Germinal center (tissue), 1 donor: ENCODE measurements around the gene SETBP1.
A peak's percentile ranks its signal among the peaks of the same experiment; 100 is the strongest.

Source experiments
- DNase-seq: peaks from one replicate; pipeline ENCODE4 v3.0.0; 2012; ENCODE audit warnings: mixed read lengths, low spot score

The SETBP1 gene

DNA sequence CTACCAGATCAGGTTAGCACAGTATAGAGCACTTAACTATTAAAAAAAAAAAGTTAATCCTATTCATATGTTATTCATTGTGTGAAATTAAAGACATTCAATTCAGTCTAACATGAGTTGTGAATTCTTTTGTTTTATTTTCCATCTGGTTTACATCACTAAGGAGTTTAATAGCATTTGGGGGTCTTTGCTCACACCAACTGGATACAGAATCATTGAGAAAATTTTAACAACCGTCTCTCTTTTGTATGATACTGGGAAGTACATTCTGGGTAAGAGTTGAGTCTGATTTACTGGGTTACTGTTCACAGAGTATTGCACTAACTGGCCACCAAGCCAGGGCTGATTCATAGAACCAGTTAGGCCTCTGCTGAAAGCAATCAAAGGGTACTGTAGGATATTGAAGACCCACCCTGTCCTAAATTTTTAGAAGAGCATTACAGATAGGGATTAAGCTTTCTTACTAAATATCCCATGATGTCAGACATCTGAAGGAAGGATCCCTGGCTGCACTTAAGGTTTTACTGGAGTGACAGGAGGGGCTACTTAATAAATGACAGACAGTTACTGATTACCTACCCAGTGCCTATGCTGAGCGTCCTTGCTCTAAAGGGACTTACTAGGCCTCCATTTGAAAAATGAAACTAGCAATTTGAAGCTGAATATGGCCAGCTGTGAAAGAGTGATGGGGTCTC lies 387.9 kb downstream of the SETBP1 start:
- no peak for DNase-seq

DNA sequence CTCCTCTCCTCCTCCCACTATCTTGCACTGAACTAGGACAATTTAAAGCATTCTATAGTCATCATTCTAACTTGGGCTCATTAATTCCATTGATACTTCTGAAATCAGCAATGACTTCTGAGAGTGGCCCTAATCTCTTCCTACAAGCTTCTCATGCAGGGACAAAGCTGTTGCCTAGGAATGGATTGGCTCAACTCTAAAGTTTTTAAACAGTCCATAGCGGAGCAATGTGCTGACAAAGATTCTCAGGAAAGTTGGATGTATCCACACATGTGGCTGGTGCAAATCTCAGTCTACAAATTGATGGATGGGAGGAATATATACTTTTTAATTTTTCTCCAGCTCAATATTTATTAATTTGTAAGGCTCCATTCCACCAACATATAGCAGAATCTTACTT lies 388.9 kb downstream of the SETBP1 start:
- no peak for DNase-seq

DNA sequence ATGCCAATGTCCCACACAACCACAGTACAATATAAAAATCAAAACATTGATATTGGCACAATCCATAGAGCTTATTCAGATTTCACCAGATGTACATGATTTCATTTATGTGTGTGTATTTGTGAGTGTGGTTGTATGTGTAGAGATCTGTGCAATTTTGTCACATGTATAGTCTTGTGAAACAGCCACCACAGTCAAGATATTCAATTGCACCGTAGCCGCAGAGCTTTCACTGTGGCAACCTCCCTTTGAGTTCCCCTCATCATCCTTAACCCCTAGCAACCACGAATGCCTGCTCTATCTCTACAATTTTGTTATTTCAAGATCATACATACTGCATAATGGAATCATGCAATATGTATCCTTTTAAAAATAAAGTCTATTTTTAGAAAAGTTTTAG lies 391.3 kb downstream of the SETBP1 start:
- DNase-seq = no peak

DNA sequence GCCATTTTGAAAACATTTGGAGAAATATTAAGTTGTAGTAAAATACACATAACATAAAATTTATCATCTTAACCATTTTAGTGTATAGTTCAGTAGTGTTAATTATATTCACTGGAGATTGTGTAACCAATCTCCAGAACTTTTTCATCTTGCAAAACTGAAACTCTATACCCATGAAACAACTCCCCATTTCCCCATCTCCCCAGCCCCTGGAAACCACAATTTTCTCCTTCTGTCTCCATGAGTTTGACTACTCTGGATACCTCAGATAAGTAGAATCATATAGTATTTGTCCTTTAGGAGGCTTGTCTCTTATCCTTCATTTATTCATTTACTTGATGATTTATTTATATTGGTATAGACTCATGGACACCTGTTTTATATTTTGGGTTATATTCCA lies 392.9 kb downstream of the SETBP1 start:
- DNase-seq = no peak

DNA sequence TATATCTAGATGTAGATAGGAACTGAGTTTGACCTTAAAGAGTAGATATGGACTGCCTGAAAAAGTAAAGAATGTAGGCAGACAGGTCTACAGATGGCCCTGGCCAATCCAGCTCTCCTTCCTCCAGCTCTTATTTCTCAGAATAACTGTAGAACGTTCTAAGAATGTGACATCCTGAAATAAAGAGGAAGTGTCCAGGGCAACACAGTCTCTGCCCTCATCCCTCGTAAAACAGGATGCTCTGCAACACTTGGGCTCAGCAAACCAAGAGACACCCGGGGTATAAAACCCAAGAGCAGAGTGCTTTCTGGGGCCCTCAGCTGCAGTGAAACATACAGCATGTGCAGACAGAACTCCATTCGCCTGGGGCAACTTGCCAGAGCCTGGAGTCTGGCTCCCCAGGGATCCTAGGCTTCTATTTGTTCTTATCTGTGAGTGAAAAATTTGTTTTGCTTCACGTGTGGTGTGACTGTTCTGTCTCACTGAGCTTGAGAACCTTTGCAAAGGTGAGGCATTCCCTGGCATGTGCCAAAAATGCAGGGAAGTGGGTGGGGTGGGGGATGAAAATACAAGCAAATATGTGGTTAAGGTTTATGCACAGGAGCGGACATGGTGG lies 401.0 kb downstream of the SETBP1 start:
- no peak for DNase-seq

DNA sequence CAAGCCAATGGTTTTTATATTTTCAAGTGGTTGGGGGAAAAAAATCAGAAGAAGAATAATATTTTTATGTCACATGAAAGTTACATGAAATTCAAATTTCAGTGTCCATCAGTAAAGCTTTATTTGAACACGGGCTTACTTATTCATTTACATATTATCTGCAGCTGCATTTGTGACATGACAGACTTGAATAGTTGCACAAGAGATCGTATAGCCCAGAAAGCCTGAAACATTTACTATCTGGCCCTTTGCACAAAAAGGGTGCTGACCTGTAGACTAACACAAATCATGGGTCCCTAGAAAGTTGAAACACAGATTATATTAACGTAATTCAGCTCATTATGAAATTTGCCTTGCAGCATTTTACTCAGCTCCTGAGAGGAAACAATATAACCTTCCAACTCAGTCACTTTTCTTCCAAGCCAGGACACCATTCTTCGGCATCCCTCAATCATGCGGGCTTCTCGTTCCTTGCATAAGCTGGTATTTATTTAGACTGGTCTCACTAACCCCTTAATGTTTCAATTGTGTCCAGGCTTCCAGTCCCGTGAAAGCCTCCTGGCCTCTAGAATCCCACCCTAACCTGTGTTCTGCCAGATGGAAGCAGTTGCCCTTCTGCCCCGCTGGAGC lies 402.7 kb downstream of the SETBP1 start:
- no peak for DNase-seq

DNA sequence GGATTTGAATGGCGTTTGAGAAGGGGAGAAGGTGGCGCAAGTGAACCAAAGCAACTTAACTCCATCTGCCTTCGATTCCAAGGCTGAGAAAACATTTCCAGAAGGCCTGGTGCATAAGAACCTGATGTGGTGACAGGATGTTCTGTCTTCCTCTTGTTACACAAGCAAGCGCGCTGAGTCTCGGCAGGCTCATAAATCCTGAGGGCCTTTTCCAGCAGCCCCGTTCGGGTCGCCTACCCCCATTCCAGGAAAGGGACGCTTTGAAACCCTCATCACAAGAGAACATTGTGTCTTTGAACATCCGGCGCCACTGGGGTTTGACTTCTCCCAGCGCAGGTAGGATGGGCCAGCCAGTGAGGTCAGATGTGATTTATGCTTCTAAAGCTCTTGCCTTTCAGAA lies 403.5 kb downstream of the SETBP1 start:
- no peak for DNase-seq

DNA sequence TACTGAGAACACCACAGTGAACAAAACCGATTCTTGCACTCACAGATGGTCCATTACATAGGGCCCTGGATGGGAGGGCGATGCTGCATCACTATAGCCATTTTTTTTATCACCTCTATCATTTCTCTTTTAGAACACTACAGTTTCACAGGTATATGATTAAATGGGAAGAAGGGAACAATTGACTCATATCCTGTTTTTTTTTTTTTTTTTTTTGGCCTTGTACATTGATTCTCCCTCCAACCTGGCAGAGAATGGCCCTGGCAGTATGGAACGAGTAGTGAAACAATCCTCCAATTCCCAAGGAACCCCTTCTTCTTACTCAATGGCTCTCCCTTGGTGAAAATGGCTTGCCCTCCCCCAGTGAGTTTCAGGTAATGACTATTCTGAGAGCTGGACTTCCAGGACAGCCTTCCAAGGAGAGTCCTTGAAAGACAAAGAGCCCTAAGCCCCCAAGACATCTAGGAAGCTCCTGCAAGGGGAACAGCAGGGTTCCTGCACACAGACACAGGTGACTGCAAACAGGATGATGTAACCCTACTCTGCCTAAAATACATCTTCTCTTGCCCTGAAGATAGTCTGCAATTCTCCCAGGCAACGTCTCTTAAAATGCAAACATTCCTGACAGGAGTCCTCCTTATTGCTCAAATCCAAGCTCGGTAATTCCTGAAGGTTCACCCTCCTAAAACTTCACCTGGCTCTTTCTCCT lies 405.4 kb downstream of the SETBP1 start:
- no peak for DNase-seq

DNA sequence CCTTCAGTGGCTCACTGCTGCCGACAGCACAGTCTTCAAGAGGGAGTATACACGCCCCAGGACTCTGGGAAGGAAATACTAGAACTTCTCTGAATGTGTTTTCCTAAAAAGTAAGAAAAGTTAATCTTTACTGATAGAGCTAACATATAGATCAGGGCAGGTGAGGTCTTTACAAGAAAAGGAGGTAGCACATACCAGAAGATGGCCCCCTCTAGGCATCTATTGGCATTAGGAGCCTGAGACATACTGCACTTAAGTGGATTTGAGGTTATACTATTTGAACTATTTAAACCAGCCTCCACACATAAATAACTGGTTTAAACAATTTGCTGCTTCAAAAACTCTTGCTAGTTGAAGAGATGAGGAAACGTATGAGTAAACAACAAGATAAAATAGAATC lies 406.1 kb downstream of the SETBP1 start:
- no peak for DNase-seq

DNA sequence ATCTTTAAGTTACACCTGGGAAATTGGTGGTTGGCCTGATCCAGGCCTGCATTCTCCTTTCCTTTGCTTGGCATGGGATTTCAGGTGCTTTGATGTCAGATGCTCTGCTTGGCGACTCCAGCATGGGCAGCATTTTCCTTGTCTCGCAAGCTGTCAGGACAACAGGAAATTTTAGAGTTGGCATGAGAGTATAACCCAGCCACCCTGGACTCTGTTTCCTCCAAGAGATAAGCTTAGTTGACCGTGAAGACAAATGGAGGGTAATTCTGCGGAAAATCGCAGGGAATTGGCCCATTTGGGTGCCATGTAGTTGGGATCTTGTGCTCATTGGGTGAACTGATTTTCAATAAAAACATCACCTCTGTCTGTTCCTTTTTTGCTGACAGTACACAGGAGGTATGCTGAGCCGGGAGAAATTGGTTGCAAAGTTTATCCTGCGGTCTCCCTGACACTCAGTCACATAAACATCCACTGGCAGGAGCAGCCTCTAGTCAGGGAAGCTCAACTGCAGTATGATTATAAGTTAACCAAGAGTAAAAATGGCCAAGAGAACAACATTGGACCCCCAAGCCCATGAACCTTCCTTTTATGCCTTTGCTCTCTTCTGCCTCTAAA lies 409.9 kb downstream of the SETBP1 start:
- no peak for DNase-seq

DNA sequence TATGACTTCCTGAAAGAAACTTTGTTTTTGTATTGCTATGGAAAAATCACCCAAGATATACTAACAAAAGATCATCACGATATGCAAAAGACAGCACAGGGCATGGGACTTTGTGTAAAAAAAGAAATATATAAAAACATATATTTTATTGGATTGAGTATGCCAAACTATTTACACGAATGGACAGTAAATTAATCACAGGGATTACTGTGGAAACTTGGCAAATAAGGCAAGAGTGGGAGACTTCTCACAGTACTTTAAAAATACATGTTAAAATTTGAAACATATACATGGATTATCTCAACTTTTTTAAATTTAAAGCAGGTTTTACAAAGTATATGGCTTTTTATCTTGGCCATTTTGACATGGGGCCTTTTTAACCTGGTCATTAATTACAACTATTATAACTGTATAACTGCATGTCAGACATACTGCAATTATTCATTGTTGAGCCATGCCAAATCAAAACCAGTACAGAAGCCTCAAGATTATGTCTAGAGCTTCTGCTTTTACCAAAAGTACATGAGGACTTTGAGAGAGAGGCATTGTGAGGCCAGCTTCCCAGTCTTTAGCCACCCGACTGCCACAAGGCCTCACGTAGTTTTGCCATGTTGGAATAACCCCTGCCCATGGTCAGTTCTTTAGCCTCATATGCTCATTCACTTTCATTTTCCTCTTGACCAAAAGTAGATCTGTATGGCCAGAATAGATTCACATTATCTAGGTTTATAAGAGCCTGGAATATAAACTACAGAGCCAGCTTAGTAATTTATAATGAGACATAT lies 419.8 kb downstream of the SETBP1 start:
- DNase-seq = no peak

DNA sequence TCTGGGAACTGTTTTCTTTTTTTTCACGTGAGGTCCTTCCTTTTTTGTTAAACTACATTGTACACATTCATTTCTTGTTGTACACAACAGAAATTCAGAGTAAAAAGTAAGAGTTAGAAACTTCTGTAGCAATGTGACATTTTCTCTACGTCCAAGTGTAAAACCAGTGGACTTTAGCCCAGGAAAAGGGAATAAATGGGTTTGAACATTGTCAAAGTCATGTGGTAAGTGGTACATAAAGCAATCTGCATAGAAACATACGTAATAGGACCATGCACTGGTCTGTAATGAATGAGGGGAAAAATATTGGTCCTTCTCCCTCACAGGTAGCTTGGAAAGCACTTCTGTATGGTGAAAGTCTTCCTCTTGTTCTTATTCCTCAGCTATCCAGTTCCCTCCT lies 421.4 kb downstream of the SETBP1 start:
- no peak for DNase-seq

DNA sequence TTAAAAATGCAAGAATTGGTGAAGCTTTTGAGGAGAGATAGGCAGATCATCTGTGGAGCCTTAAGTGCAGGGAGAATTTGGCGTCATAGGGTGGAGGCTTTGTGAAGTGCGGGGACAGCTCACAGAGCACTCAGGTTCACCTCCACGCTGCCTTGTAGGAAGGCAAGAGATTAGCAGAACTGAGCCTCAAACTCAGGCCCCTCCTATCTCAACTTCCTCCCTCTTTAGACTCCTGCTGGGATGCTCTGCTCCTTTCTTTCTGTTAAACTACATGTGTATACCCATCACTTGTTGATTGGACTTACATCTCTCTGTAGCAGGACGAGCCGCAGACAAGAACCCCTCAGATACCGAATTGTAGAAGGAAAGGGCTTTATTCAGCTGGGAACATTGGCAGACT lies 422.2 kb downstream of the SETBP1 start:
- DNase-seq = peak; percentile 10

DNA sequence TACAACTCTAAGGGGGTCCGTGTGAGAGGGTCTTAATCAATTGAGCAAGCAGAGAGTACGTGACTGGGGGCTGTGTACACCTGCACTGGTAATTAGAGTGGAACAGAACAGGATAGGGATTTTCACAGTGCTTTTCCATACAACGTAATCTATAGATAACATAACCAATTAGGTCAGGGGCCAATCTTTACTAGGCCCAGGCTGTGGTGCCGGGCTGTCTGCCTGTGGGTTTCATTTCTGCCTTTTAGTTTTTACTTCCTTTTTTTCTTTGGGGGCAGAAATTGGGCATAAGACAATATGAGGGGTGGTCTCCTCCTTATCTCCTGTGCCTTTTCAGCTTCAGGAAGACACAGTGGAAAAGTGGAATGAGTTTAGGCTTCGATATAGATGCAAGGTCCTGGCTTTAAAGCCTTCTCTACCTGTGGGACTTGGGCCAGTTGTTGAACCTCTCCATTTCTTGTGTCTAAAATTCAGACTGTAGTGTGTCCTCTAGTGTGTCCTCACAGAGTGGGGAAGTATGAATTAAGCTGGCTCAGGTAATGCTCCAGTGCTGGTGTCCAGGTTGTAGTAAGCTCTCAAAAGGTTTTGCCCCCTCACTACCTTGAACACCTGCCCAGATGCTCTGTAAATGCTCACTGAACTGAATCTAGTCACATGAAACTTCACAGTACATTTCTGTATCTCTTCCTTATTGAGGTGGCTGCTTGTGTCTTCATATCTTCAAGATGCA lies 422.8 kb downstream of the SETBP1 start:
- peak; percentile 24 for DNase-seq

DNA sequence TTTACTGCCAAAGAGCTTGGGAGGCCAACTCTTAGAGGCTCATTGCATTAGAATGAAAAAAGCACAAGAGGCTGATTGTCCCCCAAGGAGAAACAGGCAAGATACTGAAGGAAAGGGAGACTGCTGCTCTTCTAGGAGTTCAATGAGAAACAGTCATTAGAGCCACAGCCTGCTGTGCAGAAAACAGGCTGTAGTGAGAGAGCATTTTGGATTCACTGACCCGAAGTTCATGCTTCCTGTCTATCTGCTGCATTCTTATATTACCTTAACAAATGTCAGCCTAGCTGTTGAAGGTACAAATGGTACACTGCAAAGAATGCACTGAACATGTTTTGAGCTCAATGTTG lies 423.3 kb downstream of the SETBP1 start:
- no peak for DNase-seq

DNA sequence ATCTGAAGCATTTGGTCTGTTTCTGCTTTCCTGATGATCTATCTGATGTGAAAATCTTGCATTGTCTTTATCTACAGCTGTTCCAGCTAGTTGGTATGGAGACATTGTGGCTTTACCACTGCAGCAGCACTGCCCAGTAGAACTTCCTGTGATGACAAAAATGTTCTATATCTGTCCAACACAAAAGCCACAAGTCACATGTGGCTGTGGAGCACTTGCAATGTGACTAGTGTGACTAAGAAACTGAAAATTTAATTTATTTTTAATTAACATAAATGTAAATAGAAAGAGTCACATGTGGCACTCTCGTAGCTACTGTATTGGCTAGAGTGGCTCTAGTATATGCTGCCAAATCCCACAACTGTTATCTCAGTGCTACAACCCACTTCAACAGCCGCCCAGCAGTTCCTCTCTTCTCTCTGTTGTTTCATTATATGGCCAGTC lies 425.7 kb downstream of the SETBP1 start:
- DNase-seq = peak; percentile 25

DNA sequence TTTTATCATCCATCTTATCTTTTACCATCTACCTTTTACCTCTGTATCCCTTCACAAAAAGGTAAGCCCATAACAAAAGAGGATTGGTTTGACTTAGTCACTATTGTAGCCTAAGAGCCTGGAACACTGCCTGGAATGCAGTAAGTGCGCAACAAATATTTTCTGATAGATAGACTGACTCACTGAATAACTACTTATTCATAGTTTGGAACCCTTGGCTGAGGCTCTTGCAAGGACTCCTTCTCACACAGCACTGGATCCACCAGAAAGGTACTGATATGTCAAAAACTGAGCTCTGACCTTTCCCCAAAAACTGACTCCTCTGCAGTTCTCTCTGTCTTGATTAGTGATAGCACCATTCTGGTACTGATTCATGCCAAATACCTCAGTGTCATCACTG lies 426.7 kb downstream of the SETBP1 start:
- DNase-seq = no peak

DNA sequence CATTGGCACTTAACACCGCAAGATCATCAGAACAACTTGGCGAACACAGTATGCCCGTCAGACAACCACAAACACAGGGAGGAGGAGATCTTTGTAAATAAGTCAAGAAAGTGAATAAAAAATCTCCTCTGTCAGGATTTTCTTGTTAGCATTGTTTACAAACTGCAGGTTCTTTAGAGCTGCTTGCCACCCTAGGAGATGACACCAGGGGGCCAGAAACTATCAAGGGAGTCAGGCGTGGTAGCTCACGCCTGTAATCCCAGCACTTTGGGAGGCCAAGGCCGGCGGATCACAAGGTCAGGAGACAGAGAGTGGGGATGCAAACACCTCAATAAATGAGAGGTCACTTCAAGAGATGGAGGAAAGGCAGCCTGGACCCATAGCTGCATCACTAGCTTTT lies 428.1 kb downstream of the SETBP1 start:
- DNase-seq = no peak

DNA sequence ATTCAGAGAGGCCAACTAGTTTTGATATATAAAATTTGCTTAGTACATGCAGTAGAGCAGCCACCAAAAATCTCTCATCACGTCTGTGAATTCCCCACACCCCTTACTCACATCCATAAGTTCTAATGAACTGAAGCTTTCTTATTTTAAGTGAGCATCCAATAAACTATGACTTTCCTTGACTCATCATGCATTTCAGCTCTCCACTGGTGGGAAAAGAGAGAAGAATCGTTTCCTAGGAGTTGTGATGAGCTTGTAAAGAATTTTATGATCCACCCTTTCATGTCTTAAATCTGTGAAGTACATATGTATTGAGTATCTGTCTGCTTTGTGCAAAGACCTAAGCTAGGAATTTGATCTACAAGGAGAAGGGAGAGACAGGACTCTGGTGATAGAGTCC lies 428.6 kb downstream of the SETBP1 start:
- DNase-seq = no peak

DNA sequence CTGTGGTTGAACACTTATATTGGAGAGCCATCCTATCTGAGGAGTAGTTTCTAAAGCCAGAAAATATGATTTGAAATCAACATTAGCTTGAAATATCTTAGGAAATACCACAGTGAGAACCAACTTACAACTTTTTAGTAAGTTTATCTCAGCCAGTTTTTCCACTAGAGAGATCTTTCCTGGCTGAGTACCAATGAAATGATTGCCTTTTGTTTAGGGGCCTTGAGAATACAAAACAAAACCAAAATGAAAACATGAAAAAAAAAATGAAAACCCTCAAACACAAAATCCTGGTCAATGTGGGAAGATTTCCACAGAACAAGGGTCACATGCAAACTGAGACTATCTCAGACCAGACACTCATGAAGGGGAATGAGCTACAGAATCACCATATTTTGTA lies 429.0 kb downstream of the SETBP1 start:
- no peak for DNase-seq
